ENCODE results near the gene PPP2R3B. TPM values are rescaled to one million over a fixed set of nuclear protein-coding genes. Genes with fewer than 3 reads are reported as not detected.

Gene PPP2R3B
- total and polyA plus RNA-seq, 11 donors = 60.9 to 186 (median 113) TPM

GRCh38 chrX:347351-348117 lies 39.2 kb downstream of the PPP2R3B start:
- TF ChIP-seq POLR2A (IDR thresholded peaks at IDR 0.05) (no peak), CTCF (IDR thresholded peaks at IDR 0.05) (no peak)
- ATAC-seq (peak in 1 of 4 donors; percentile 5), DNase-seq (peak in 3 of 5 donors; percentile 15 to 50 (median 20))
- intact Hi-C loops (cut with DNase I) = no loop called here
- Histone ChIP-seq H3K27ac (no peak overlapping the region), H3K4me3 (no peak overlapping the region), H3K36me3 (peaks cover 0 to 29% (median 12%) of the 10 kb centered on the region in 9 donors), H3K27me3 (no peaks in the 10 kb centered on the region), H3K4me1 (peaks cover 0 to 13% (median 5%) of the 10 kb centered on the region in 12 donors), H3K9me3 (no peaks in the 10 kb centered on the region)
- 96 to 98% (median 97%) methylated on average over 45 to 59 of the region's 59 CpGs for WGBS, 4 donors

GRCh38 chrX:346034-346813 lies 40.5 kb downstream of the PPP2R3B start:
- Histone ChIP-seq H3K36me3 (peaks cover 0 to 31% (median 16%) of the 10 kb centered on the region in 9 donors), H3K27ac (no peak overlapping the region), H3K27me3 (no peaks in the 10 kb centered on the region), H3K9me3 (no peaks in the 10 kb centered on the region), H3K4me3 (no peak overlapping the region), H3K4me1 (peaks cover 0 to 13% (median 5%) of the 10 kb centered on the region in 12 donors)
- no peak for ATAC-seq
- WGBS, 4 donors = 94 to 97% (median 96%) methylated on average over 37 to 75 of the region's 75 CpGs
- no peak for TF ChIP-seq CTCF (IDR thresholded peaks at IDR 0.05)
- TF ChIP-seq POLR2A (IDR thresholded peaks at IDR 0.05) = no peak
- intact Hi-C loops (cut with DNase I) = no loop called here
- DNase-seq = peak in 3 of 5 donors; percentile 18 to 53 (median 21)

GRCh38 chrX:345020-345925 lies 41.4 kb downstream of the PPP2R3B start:
- peak in 3 of 5 donors; percentile 18 to 50 (median 19) for DNase-seq
- Histone ChIP-seq H3K4me1 (peaks cover 0 to 13% (median 5%) of the 10 kb centered on the region in 12 donors), H3K4me3 (no peak overlapping the region), H3K9me3 (no peaks in the 10 kb centered on the region), H3K36me3 (peaks cover 0 to 35% (median 16%) of the 10 kb centered on the region in 9 donors), H3K27ac (no peak overlapping the region), H3K27me3 (no peaks in the 10 kb centered on the region)
- no peak for ATAC-seq
- TF ChIP-seq POLR2A (IDR thresholded peaks at IDR 0.05) = no peak
- intact Hi-C loops (cut with DNase I) = no loop called here
- 94 to 96% (median 95%) methylated on average over 45 to 63 of the region's 63 CpGs for WGBS, 4 donors

GRCh38 chrX:344371-344901 lies 42.3 kb downstream of the PPP2R3B start:
- Histone ChIP-seq H3K27ac (no peak overlapping the region), H3K4me3 (no peak overlapping the region), H3K27me3 (no peaks in the 10 kb centered on the region), H3K4me1 (peaks cover 0 to 13% (median 5%) of the 10 kb centered on the region in 12 donors), H3K36me3 (peaks cover 0 to 35% (median 16%) of the 10 kb centered on the region in 9 donors), H3K9me3 (no peaks in the 10 kb centered on the region)
- intact Hi-C loops (cut with DNase I) = no loop called here
- no peak for TF ChIP-seq POLR2A (IDR thresholded peaks at IDR 0.05)
- TF ChIP-seq CTCF (IDR thresholded peaks at IDR 0.05) = no peak
- no peak for ATAC-seq
- 97 to 98% (median 97%) methylated on average over 25 to 47 of the region's 47 CpGs for WGBS, 4 donors
- peak in 3 of 5 donors; percentile 15 to 57 (median 15) for DNase-seq

Data from heart left ventricle (tissue), 16 donors.